C4-2B (cell line): Measurements from ENCODE around the gene ZPR1.

Experiments
- H3K27ac ChIP-seq: fragments of 450-650 bp; 2 replicates; pipeline ENCODE4 v1.5.1; 2017
- ZFX ChIP-seq: fragments of 450-650 bp; IDR thresholded peaks from 2 replicates; pipeline ENCODE4 v1.6.1; 2017
- TF ChIP-seq, protein P1 (sequence below): fragments of 450-650 bp; conservative IDR thresholded peaks from 2 replicates; pipeline ENCODE4 v1.5.1; 2017; ENCODE audit warnings: mild to moderate bottlenecking

ZPR1 gene

DNA sequence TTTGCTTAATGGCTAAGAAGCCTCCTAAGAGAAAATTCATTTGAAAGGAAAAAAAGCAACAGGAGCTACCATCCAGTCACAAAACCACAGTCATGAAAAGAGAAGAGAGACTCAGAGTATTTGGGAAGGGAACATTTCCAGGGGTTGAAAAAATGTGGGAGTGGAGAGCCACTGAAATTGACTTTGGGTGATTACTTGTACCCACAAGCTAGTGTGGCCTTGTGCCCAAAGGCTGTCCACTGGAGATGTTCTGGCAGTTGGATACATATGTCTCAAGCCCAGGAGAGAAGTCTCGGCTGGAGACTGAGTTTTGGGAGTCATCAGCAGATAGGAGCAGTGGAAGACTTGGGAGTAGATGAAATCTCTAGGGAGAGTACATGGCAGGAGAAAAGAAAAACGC is 7.0 kb upstream of the ZPR1 start:
- H3K27ac ChIP-seq, result no peak overlapping the region
- TF ChIP-seq, protein P1, sequence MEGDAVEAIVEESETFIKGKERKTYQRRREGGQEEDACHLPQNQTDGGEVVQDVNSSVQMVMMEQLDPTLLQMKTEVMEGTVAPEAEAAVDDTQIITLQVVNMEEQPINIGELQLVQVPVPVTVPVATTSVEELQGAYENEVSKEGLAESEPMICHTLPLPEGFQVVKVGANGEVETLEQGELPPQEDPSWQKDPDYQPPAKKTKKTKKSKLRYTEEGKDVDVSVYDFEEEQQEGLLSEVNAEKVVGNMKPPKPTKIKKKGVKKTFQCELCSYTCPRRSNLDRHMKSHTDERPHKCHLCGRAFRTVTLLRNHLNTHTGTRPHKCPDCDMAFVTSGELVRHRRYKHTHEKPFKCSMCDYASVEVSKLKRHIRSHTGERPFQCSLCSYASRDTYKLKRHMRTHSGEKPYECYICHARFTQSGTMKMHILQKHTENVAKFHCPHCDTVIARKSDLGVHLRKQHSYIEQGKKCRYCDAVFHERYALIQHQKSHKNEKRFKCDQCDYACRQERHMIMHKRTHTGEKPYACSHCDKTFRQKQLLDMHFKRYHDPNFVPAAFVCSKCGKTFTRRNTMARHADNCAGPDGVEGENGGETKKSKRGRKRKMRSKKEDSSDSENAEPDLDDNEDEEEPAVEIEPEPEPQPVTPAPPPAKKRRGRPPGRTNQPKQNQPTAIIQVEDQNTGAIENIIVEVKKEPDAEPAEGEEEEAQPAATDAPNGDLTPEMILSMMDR, result no peak
- no peak for TF ChIP-seq ZFX

GRCh38 chr11:116793772-116794097 is 5.9 kb upstream of the ZPR1 start:
- no peak for TF ChIP-seq ZFX
- TF ChIP-seq, protein P1, result no peak
- no peak overlapping the region for H3K27ac ChIP-seq

DNA sequence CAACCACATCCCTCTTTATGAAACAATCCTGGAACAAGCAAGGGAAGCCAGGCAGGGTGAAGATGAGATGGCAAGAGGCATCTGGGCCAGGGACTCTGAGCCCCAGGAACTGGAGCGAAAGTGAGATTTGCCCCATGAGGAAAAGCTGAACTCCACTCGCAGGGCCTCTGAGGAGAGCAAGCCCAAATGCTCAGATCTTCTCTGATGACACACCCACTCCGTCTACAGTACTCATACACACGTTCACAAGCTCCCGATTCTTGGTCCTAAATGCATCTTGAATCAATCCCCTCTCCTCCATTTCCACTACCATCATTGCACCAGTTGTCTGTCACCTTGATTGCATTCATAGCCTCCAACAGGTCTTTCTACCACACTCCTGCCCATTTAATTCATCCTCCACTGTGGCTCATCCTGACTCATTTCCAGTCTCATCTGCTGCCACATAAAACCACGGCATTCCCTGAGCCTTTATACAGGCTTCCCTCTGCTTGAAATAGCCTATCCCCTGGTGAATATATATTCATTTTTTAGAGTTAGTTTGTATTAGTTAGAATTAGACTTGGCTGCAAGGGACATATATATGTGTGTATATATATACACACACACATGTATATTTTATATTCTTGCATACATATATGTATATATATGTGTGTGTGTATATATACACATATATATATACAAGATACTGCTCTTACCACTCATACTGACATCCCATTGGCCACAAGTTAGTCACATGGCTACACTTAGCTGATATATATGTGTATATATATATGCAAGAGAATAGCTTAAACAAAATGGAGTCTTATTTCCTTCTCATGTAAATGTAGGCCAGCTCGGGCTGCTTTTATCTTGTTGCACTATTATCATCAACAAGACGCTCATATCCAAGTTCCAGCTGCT is 5.3 kb upstream of the ZPR1 start:
- H3K27ac ChIP-seq, result no peak overlapping the region; the same call in 1 of the 2 replicates
- TF ChIP-seq, protein P1, result no peak
- TF ChIP-seq ZFX, result no peak

GRCh38 chr11:116792144-116792868 is 4.5 kb upstream of the ZPR1 start:
- peak overlapping the region; percentile 5; the same call in 1 of the 2 replicates for H3K27ac ChIP-seq
- TF ChIP-seq ZFX, result no peak
- TF ChIP-seq, protein P1, result no peak

- peak within 1 kb of the TSS; percentile 5 for H3K27ac ChIP-seq
- TF ChIP-seq ZFX, result no peak
- TF ChIP-seq, protein P1, result no peak
Observed at GRCh38 chr11:116791813-116792143, 4.0 kb upstream of the ZPR1 start, which contains the start of gene APOA5. Gene APOA5 (minus strand): TSS chr11:116791879. CDS start chr11:116791860, 19 bp downstream.

- H3K27ac ChIP-seq, result peak overlapping the region; percentile 5
- no peak for TF ChIP-seq ZFX
- TF ChIP-seq, protein P1, result peak; percentile 94
Observed at GRCh38 chr11:116791002-116791812, 3.4 kb upstream of the ZPR1 start.
